Urinary bladder (tissue), 4 donors: ENCODE results near the gene LINGO1. TPM values are rescaled to one million over a fixed set of nuclear protein-coding genes. Genes with fewer than 3 reads are reported as not detected.

Source experiments
- DNase-seq: peaks from one replicate; pipeline ENCODE4 v3.0.0-alpha.2; 2015; ENCODE audit errors: extremely low spot score
- H3K27ac ChIP-seq: one replicate; pipeline ENCODE4 v1.5.1; 2013; ENCODE audit warnings: low read depth, mild to moderate bottlenecking, moderate library complexity
- H3K36me3 ChIP-seq: one replicate; pipeline ENCODE4 v1.6.1; 2013; ENCODE audit warnings: mild to moderate bottlenecking, moderate library complexity; ENCODE audit not compliant: insufficient read depth
- H3K4me1 ChIP-seq: one replicate; pipeline ENCODE4 v1.6.1; 2013; ENCODE audit warnings: mild to moderate bottlenecking, moderate library complexity; ENCODE audit not compliant: insufficient read depth
- H3K4me3 ChIP-seq: one replicate; pipeline ENCODE4 v1.5.1; 2013; ENCODE audit warnings: low read depth, low read length
- WGBS: extraction: QIAGEN DNeasy Blood & Tissue Kit; methylation state at CpG from one replicate; pipeline ENCODE4 v1.1.7; 2013; 5-methylcytosine and 5-hydroxymethylcytosine counted together
- polyA plus RNA-seq: library from polyadenylated mRNA; stranded (reverse); fragments of 200-250 nt; gene quantifications from one replicate; pipeline ENCODE4 v1.2.3, GENCODE V29; 2013
- total RNA-seq: library from RNA; depleted of rRNA; stranded (reverse); fragments of >200 nt; gene quantifications from one replicate; pipeline ENCODE4 v1.2.3, GENCODE V29; 2014
- donor health status: healthy with polysubstance abuse.
- donor health status: healthy.

Gene LINGO1
- total and polyA plus RNA-seq, 2 donors, result 1.8 to 3.7 TPM

- H3K36me3 ChIP-seq, result no peaks in the 10 kb centered on the region
- H3K4me3 ChIP-seq, result no peak overlapping the region
- no peak for DNase-seq
- no peak overlapping the region for H3K27ac ChIP-seq
- peaks cover 4% of the 10 kb centered on the region for H3K4me1 ChIP-seq
- 96% methylated on average over 10 of the region's 10 CpGs for WGBS
These were observed 65.5 kb downstream of the LINGO1 start for GRCh38 chr15:77567202-77567601.

DNA sequence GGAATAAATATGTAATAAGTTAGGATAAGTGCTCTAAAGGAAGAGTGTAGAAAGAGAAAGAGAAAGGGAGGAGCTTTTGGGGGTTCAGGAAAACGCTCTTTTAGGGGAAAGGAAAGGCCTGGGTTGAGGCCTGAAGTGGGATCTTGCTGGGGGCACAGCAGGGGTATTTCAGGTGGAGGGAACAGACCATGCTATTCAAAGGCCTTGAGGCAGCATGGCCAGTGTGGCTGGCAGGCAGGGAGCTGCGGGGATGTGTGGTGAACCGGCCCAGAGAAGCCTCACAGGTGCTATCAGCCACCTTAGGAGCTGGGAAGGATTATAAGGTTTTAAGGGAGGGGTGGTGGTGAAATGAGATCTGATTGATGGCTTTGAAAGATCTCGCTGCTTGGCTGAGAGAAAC lies 66.6 kb downstream of the LINGO1 start:
- WGBS, result 97% methylated on average over 4 of the region's 4 CpGs
- no peak overlapping the region for H3K4me3 ChIP-seq
- peaks cover 4% of the 10 kb centered on the region for H3K4me1 ChIP-seq
- DNase-seq, result no peak
- no peak overlapping the region for H3K27ac ChIP-seq
- H3K36me3 ChIP-seq, result no peaks in the 10 kb centered on the region

GRCh38 chr15:77565378-77565915 lies 67.3 kb downstream of the LINGO1 start:
- H3K36me3 ChIP-seq, result no peaks in the 10 kb centered on the region
- peaks cover 4% of the 10 kb centered on the region for H3K4me1 ChIP-seq
- no peak overlapping the region for H3K4me3 ChIP-seq
- 91% methylated on average over 25 of the region's 25 CpGs for WGBS
- no peak for DNase-seq
- no peak overlapping the region for H3K27ac ChIP-seq

DNA sequence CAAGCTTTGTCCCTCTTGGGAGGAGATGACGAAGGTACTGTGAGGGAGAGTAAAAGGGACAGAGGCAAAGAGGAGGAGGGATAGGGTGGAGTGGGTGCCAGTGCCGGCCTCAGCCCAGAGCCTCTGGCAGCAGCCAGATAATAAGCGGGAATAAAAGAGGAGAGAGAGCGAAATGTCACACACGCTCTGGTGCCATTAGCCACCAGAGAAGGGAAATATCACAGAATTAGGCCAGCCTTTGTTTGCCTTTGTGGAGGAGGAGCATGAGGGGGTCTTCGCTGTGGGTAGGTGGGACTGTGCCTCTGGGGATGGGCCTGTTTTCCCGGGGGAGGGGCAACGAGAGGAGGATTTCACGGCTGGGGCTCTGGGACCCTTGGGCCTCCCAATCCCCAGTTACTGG lies 67.8 kb downstream of the LINGO1 start:
- Histone ChIP-seq H3K4me3 (no peak overlapping the region), H3K27ac (no peak overlapping the region), H3K36me3 (no peaks in the 10 kb centered on the region), H3K4me1 (peaks cover 4% of the 10 kb centered on the region)
- WGBS, result 82% methylated on average over 9 of the region's 9 CpGs
- no peak for DNase-seq

DNA sequence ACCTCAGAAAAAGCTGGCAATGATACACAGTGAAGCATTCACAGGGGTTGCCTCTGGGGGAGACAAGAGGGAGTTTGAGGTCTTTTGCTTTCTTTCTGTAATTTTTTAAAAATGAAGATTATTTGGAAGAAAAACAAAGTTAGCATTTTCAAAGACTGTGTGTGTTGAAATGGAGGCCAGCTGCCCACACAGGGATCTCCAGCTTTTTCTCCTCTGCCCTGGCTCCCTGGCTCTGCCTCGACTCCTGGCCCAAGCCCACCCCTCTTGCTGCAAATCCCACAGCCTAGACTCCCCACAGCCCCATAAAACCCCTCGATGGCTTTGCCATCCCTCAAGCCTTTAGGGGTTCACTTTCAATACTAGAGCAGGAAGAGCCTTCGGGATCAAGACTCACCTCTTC lies 68.4 kb downstream of the LINGO1 start:
- peaks cover 1% of the 10 kb centered on the region for H3K4me1 ChIP-seq

GRCh38 chr15:77563623-77564156 lies 69.0 kb downstream of the LINGO1 start:
- 44% methylated on average over 6 of the region's 6 CpGs for WGBS
- DNase-seq, result no peak
- no peak overlapping the region for H3K27ac ChIP-seq
- no peaks in the 10 kb centered on the region for H3K36me3 ChIP-seq
- H3K4me1 ChIP-seq, result peaks cover 1% of the 10 kb centered on the region
- no peak overlapping the region for H3K4me3 ChIP-seq

More for the DNA sequence above, 68.4 kb downstream of the LINGO1 start:
- WGBS, result 87% methylated on average over 3 of the region's 3 CpGs
- Histone ChIP-seq H3K27ac (no peak overlapping the region), H3K36me3 (no peaks in the 10 kb centered on the region), H3K4me3 (no peak overlapping the region)
- DNase-seq, result no peak

Other genes starting within 250 kb of the LINGO1 start
- gene PEAK1, start 212.8 kb downstream of the LINGO1 start, total RNA-seq, result 146 TPM
- gene PEAK1, start 212.8 kb downstream of the LINGO1 start, polyA plus RNA-seq, result 15.7 TPM
- 52.1 TPM for gene HMG20A, start 212.0 kb downstream of the LINGO1 start, total RNA-seq
- gene HMG20A, start 212.0 kb downstream of the LINGO1 start, polyA plus RNA-seq, result 17.8 TPM